Cardiac fibroblast (primary cell): Measurements from ENCODE around the gene NCR3LG1.

Source experiments
- DNase-seq, 2 donors: peaks; one replicate each; pipeline versions ENCODE4 v3.0.0 to v3.0.0-alpha.2; 2010; ENCODE audit warnings: low read depth in 2 of 2
- H3K4me3 ChIP-seq, 2 donors: replicated peaks in 1 of 2; 1 replicate in 1 of 2; 2 replicates in 1 of 2; pipeline ENCODE4 v1.5.1; 2011; ENCODE audit warnings: low read depth in 2 of 2, low read length in 2 of 2, mild to moderate bottlenecking in 2 of 2, moderate library complexity in 1 of 2
- TF ChIP-seq, protein P1 (sequence below): IDR thresholded peaks from one replicate; pipeline ENCODE4 v1.5.1; 2011; ENCODE audit warnings: low read depth, mild to moderate bottlenecking, low read length, inconsistent platforms

NCR3LG1 gene

DNA sequence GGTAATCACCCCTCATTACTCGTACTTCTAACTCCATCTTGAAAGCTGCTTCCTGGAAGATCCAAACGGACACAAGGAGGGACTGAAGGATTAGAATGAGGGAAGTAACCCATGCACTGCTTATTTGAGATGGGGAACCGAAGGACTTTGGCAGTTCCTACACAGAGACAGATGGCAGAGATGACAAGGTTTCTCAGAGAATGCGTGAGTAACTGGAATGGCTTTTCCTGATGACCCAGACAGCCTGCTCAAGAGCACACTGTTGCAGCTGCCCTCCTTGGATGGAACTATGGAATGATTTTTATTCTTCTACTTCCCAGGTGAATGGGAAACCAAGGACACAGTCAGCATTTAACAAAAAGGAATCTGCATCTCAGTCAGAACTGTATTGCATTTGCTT is 29.6 kb downstream of the NCR3LG1 start:
- DNase-seq, result peak; percentile 13 to 73
- TF ChIP-seq, protein P1, sequence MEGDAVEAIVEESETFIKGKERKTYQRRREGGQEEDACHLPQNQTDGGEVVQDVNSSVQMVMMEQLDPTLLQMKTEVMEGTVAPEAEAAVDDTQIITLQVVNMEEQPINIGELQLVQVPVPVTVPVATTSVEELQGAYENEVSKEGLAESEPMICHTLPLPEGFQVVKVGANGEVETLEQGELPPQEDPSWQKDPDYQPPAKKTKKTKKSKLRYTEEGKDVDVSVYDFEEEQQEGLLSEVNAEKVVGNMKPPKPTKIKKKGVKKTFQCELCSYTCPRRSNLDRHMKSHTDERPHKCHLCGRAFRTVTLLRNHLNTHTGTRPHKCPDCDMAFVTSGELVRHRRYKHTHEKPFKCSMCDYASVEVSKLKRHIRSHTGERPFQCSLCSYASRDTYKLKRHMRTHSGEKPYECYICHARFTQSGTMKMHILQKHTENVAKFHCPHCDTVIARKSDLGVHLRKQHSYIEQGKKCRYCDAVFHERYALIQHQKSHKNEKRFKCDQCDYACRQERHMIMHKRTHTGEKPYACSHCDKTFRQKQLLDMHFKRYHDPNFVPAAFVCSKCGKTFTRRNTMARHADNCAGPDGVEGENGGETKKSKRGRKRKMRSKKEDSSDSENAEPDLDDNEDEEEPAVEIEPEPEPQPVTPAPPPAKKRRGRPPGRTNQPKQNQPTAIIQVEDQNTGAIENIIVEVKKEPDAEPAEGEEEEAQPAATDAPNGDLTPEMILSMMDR, result no peak
- no peak overlapping the region for H3K4me3 ChIP-seq

DNA sequence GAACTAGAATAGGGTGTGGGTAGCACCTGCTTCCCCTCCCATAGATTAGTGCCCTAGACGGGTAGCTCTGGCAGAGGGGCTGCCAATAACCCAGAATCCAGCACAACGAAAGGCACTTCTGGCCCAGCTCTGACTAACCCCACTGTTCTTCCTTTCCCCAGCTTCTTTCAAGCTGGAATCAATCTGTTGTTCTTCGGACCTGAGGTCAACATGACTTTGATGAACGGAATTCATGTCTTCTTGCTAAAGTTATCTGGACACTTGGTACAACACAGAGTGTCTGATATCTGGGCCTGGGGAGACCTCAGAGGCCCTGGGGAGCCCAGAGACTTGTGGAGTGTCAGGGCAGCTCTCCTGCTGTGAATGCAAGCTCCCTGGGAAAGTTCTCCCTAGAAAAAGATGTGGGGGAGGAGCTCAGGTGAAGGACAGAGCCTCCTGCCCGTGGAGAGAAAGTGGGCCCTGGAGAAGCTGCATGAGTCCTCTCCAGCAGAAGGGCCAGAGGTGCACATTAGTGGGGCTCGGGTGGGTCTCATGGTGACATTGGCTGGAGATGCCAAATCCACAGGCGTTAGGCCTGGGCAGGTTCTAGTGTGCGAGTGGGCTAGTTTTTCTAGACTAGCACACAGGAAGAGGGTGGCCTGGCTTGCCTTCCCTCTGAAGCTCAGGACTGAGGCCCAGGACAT is 30.6 kb downstream of the NCR3LG1 start:
- TF ChIP-seq, protein P1, result no peak
- DNase-seq, result peak in 1 of 2 donors; percentile 58
- H3K4me3 ChIP-seq, result no peak overlapping the region

- DNase-seq, result peak in 1 of 2 donors; percentile 74
- TF ChIP-seq, protein P1, result no peak
- H3K4me3 ChIP-seq, result no peak overlapping the region
Observed at GRCh38 chr11:17383461-17383860, 31.9 kb downstream of the NCR3LG1 start.

GRCh38 chr11:17384002-17384511 is 32.5 kb downstream of the NCR3LG1 start:
- TF ChIP-seq, protein P1, result peak; percentile 87
- DNase-seq, result peak; percentile 88 to 89
- no peak overlapping the region for H3K4me3 ChIP-seq

DNA sequence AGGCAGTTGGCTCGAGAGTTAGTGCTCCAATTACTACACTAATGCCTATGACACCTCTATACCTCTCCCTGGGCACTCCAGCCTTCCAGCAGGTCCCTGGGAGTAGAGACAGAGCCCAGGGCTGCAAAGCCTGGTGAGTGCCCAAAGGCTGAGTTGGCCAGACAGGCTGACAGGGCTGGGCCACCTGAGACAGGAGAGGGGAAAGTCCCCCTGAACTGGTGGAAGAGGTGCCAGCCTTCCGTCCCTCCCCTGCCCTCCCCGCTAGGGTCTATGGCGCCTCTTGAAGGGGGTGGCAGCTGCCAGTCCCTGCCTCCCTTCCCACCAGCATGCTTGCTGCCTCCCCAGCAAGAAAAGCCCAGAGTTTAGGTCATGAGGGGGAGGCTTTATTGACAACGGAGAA is 33.9 kb downstream of the NCR3LG1 start:
- H3K4me3 ChIP-seq, result no peak overlapping the region
- TF ChIP-seq, protein P1, result no peak
- DNase-seq, result no peak

GRCh38 chr11:17385926-17386325 is 34.3 kb downstream of the NCR3LG1 start:
- DNase-seq, result no peak
- H3K4me3 ChIP-seq, result no peak overlapping the region
- TF ChIP-seq, protein P1, result no peak
